H9 (cell line): ENCODE results near the gene PIGW. TPM values are rescaled to one million over a fixed set of nuclear protein-coding genes. Genes with fewer than 3 reads are reported as not detected.

Source experiments
- DNase-seq: peaks from one replicate; pipeline ENCODE4 v3.0.0-alpha.2; 2017
- H2AFZ ChIP-seq: one replicate; pipeline ENCODE4 v1.6.1; 2013; ENCODE audit warnings: mild to moderate bottlenecking, low read length, control low read depth, moderate library complexity
- H2AK5ac ChIP-seq: 2 replicates; pipeline ENCODE4 v1.6.1; 2013; ENCODE audit warnings: low read length, control low read depth, mixed read lengths; ENCODE audit not compliant: insufficient read length
- H2BK120ac ChIP-seq: one replicate; pipeline ENCODE4 v1.6.1; 2013; ENCODE audit warnings: low read depth, mild to moderate bottlenecking, low read length, control low read depth, inconsistent platforms; ENCODE audit not compliant: poor library complexity, severe bottlenecking
- H2BK12ac ChIP-seq: 2 replicates; pipeline ENCODE4 v1.6.1; 2013; ENCODE audit warnings: low read length, control low read depth, mixed read lengths, low read depth; ENCODE audit not compliant: insufficient read length
- H2BK15ac ChIP-seq: 2 replicates; pipeline ENCODE4 v1.6.1; 2013; ENCODE audit warnings: low read depth, low read length, control low read depth
- H2BK20ac ChIP-seq: one replicate; pipeline ENCODE4 v1.6.1; 2013; ENCODE audit warnings: low read depth, mild to moderate bottlenecking, low read length, control low read depth, inconsistent platforms; ENCODE audit not compliant: poor library complexity, severe bottlenecking
- H2BK5ac ChIP-seq: 2 replicates; pipeline ENCODE4 v1.6.1; 2013; ENCODE audit warnings: low read length, control low read depth, mixed read lengths; ENCODE audit not compliant: insufficient read length
- H3K14ac ChIP-seq: 2 replicates; pipeline ENCODE4 v1.6.1; 2013; ENCODE audit warnings: low read length, control low read depth; ENCODE audit not compliant: insufficient read depth
- H3K18ac ChIP-seq: 2 replicates; pipeline ENCODE4 v1.6.1; 2013; ENCODE audit warnings: low read depth, mild to moderate bottlenecking, mixed read lengths, low read length, control low read depth; ENCODE audit not compliant: insufficient read length
- H3K23ac ChIP-seq: 2 replicates; pipeline ENCODE4 v1.6.1; 2013; ENCODE audit warnings: low read length, control low read depth, mixed read lengths, low read depth; ENCODE audit not compliant: insufficient read length
- H3K23me2 ChIP-seq: 2 replicates; pipeline ENCODE4 v1.6.1; 2013; ENCODE audit warnings: low read depth, mild to moderate bottlenecking, mixed read lengths, low read length, control low read depth; ENCODE audit not compliant: insufficient read length, poor library complexity, severe bottlenecking
- H3K27ac ChIP-seq: 2 replicates; pipeline ENCODE4 v1.5.1; 2013; ENCODE audit warnings: low read length, control low read depth, mixed read lengths, low read depth; ENCODE audit not compliant: insufficient read length
- H3K27me3 ChIP-seq: 2 replicates; pipeline ENCODE4 v1.6.1; 2013; ENCODE audit warnings: low read length, control low read depth, inconsistent platforms; ENCODE audit not compliant: insufficient read depth
- H3K4ac ChIP-seq: 2 replicates; pipeline ENCODE4 v1.6.1; 2013; ENCODE audit warnings: low read depth, mild to moderate bottlenecking, control low read depth, inconsistent platforms, low read length, moderate library complexity
- H3K4me1 ChIP-seq: 2 replicates; pipeline ENCODE4 v1.6.1; 2013; ENCODE audit warnings: low read length, control low read depth, inconsistent platforms; ENCODE audit not compliant: insufficient read depth
- H3K4me2 ChIP-seq: 2 replicates; pipeline ENCODE4 v1.6.1; 2013; ENCODE audit warnings: low read length, control low read depth, mixed read lengths; ENCODE audit not compliant: insufficient read length, insufficient read depth
- H3K56ac ChIP-seq: 2 replicates; pipeline ENCODE4 v1.6.1; 2013; ENCODE audit warnings: low read depth, mild to moderate bottlenecking, mixed read lengths, low read length, control low read depth; ENCODE audit not compliant: insufficient read length
- H3K79me1 ChIP-seq: 2 replicates; pipeline ENCODE4 v1.6.1; 2013; ENCODE audit warnings: low read depth, mild to moderate bottlenecking, moderate library complexity, low read length, control low read depth, inconsistent platforms; ENCODE audit not compliant: insufficient read depth, poor library complexity, severe bottlenecking
- H3K79me2 ChIP-seq: 2 replicates; pipeline ENCODE4 v1.6.1; 2013; ENCODE audit warnings: low read length, control low read depth, inconsistent platforms; ENCODE audit not compliant: insufficient read depth
- H3K9ac ChIP-seq: 2 replicates; pipeline ENCODE4 v1.6.1; 2013; ENCODE audit warnings: low read length, control low read depth, mixed read lengths; ENCODE audit not compliant: insufficient read length; ENCODE audit errors: extremely low read depth
- H3K9me3 ChIP-seq: one replicate; pipeline ENCODE4 v1.6.1; 2013; ENCODE audit warnings: low read depth, low read length, inconsistent platforms; ENCODE audit not compliant: control insufficient read depth
- H3T11ph ChIP-seq: one replicate; pipeline ENCODE4 v1.6.1; 2013; ENCODE audit warnings: mild to moderate bottlenecking, low read length, control low read depth, inconsistent platforms
- H4K20me1 ChIP-seq: one replicate; pipeline ENCODE4 v1.6.1; 2013; ENCODE audit not compliant: control insufficient read depth, insufficient read length, insufficient read depth
- H4K5ac ChIP-seq: 2 replicates; pipeline ENCODE4 v1.6.1; 2013; ENCODE audit warnings: low read depth, mild to moderate bottlenecking, mixed read lengths, low read length, control low read depth; ENCODE audit not compliant: insufficient read length
- H4K8ac ChIP-seq: replicated peaks from 2 replicates; pipeline ENCODE4 v1.6.1; 2013; ENCODE audit warnings: low read length, control low read depth, mixed read lengths, low read depth; ENCODE audit not compliant: insufficient read length
- H4K91ac ChIP-seq: 2 replicates; pipeline ENCODE4 v1.6.1; 2013; ENCODE audit warnings: low read depth, mild to moderate bottlenecking, moderate library complexity, mixed read lengths, low read length, control low read depth; ENCODE audit not compliant: insufficient read length
- H3K27ac Mint-ChIP-seq, 3 experiments: 2 replicates in 2 of 3; 3 replicates in 1 of 3; pipeline ENCODE4 v1.8.0; 2020 to 2021; ENCODE audit warnings: mixed read lengths in 3 of 3, mild to moderate bottlenecking in 1 of 3, moderate library complexity in 1 of 3
- H3K27me3 Mint-ChIP-seq: 2 replicates; pipeline ENCODE4 v1.8.0; 2021; ENCODE audit warnings: low read depth, mild to moderate bottlenecking, moderate library complexity, mixed read lengths
- H3K36me3 Mint-ChIP-seq, 3 experiments: 2 replicates in 2 of 3; 3 replicates in 1 of 3; pipeline ENCODE4 v1.8.0; 2020 to 2021; ENCODE audit warnings: low read depth in 3 of 3, mixed read lengths in 3 of 3; ENCODE audit not compliant: insufficient read depth in 1 of 3
- H3K4me1 Mint-ChIP-seq, 2 experiments: 2 replicates each; pipeline ENCODE4 v1.8.0; 2020; ENCODE audit warnings: mixed read lengths in 2 of 2
- H3K4me3 Mint-ChIP-seq, 2 experiments: 2 replicates in 1 of 2; 3 replicates in 1 of 2; pipeline ENCODE4 v1.8.0; 2020 to 2021; ENCODE audit warnings: mild to moderate bottlenecking in 2 of 2, mixed read lengths in 2 of 2, moderate library complexity in 1 of 2
- H3K9me3 Mint-ChIP-seq, 2 experiments: 2 replicates in 1 of 2; 3 replicates in 1 of 2; pipeline ENCODE4 v1.8.0; 2020; ENCODE audit warnings: mild to moderate bottlenecking in 2 of 2, mixed read lengths in 2 of 2, moderate library complexity in 1 of 2
- CTCF ChIP-seq: fragments of 200-600 bp; sonication (generic); conservative IDR thresholded peaks from 3 replicates; pipeline ENCODE4 v1.8.0; 2021; ENCODE audit warnings: antibody characterized with exemption, mild to moderate bottlenecking
- WGBS: extraction: QIAGEN DNeasy Blood & Tissue Kit; methylation state at CpG from one replicate; pipeline ENCODE4 v1.1.7; 2013; ENCODE audit warnings: missing lambda C conversion rate, low lambda C conversion rate, mixed read lengths; ENCODE audit not compliant: insufficient read length; ENCODE audit errors: extremely low coverage; 5-methylcytosine and 5-hydroxymethylcytosine counted together
- total RNA-seq: library from RNA; stranded (reverse); gene quantifications from 2 replicates; pipeline ENCODE4 v1.2.1, GENCODE V29; 2021

The PIGW gene
- total RNA-seq, 1 experiment from 2014 or later: 26.2 TPM

- peaks cover 41% of the 10 kb centered on the region for H3K27me3 Mint-ChIP-seq
- no peak overlapping the region for H3K56ac ChIP-seq
- peaks cover 5 to 17% (median 14%) of the 10 kb centered on the region in 3 experiments for H3K36me3 Mint-ChIP-seq
- peaks cover 19 to 28% of the 10 kb centered on the region in 2 experiments for H3K4me1 Mint-ChIP-seq
- no peaks in the 10 kb centered on the region for H3K9me3 ChIP-seq
- H2BK120ac ChIP-seq: no peak overlapping the region
- no CpG with 5 or more reads among the region's 10 CpGs for WGBS
- H4K8ac ChIP-seq: no peak overlapping the region
- H2AK5ac ChIP-seq: no peak overlapping the region
- no peak overlapping the region for H3K4ac ChIP-seq
- H3K14ac ChIP-seq: no peak overlapping the region
- H2BK20ac ChIP-seq: no peak overlapping the region
- no peak overlapping the region for H2BK12ac ChIP-seq
- DNase-seq: no peak
- peaks cover 4% of the 10 kb centered on the region for H3K23me2 ChIP-seq
- H2BK5ac ChIP-seq: no peak overlapping the region
- H3K9ac ChIP-seq: no peak overlapping the region
- H3K27ac Mint-ChIP-seq: peak overlapping the region in 2 of 3 experiments; percentile 65 to 99; a peak in 2 of 7 replicates
- H4K5ac ChIP-seq: no peak overlapping the region
- no peak for TF ChIP-seq CTCF
- H2BK15ac ChIP-seq: no peak overlapping the region
- no peaks in the 10 kb centered on the region for H3K4me1 ChIP-seq
- H2AFZ ChIP-seq: peak overlapping the region; percentile 0
- no peak overlapping the region for H3K18ac ChIP-seq
- H3T11ph ChIP-seq: no peak overlapping the region
- H3K4me3 Mint-ChIP-seq: peak overlapping the region; percentile 99 to 100
- no peaks in the 10 kb centered on the region; the same call in 1 of the 2 replicates for H3K79me2 ChIP-seq
- H4K91ac ChIP-seq: no peak overlapping the region
- H3K27me3 ChIP-seq: peaks cover 9% of the 10 kb centered on the region; the same call in 1 of the 2 replicates
- no peaks in the 10 kb centered on the region for H4K20me1 ChIP-seq
- H3K4me2 ChIP-seq: peak overlapping the region; percentile 87
- peaks cover 6 to 7% of the 10 kb centered on the region in 2 experiments; a peak in 4 of 5 replicates for H3K9me3 Mint-ChIP-seq
- H3K27ac ChIP-seq: no peak overlapping the region
- no peaks in the 10 kb centered on the region for H3K79me1 ChIP-seq
- no peak overlapping the region for H3K23ac ChIP-seq
Observed at GRCh38 chr17:36485805-36486203, 49.0 kb upstream of the PIGW start.
